HL-60 (cell line): ENCODE results near the gene PCED1B.

ENCODE experiments used
- REST ChIP-seq: IDR thresholded peaks from 2 replicates; pipeline ENCODE4 v1.6.1; 2012; ENCODE audit warnings: low read depth; ENCODE audit not compliant: insufficient replicate concordance
- SPI1 ChIP-seq: IDR thresholded peaks from 2 replicates; pipeline ENCODE4 v1.6.1; 2012; ENCODE audit warnings: low read depth, mild to moderate bottlenecking, borderline replicate concordance

GRCh38 chr12:47041327-47041726 is 38.1 kb upstream of the PCED1B start:
- no peak for TF ChIP-seq REST
- no peak for TF ChIP-seq SPI1
